A549 (cell line): ENCODE measurements around the gene C5. TPM values are rescaled to one million over a fixed set of nuclear protein-coding genes. Genes with fewer than 3 reads are reported as not detected.

Source experiments
- ATAC-seq, 2 experiments: fragments of 200-7000 bp in 1 of 2; fragments of >200 bp in 1 of 2; cut with Nextera tagmentation in 1 of 2; cut with Tn5 transposase in 1 of 2; 3 replicates each; pipeline versions ENCODE4 v1.8.0 to v1.9.1; 2018 to 2020; ENCODE audit warnings: mild to moderate bottlenecking in 1 of 2, moderate library complexity in 1 of 2
- CTCF ChIA-PET: fragments of 300-600 bp; sonication (Branson Sonifier 250); formaldehyde crosslinking; extraction: SDS; loops from one replicate; lab custom pipeline; 2021; ENCODE audit warnings: antibody characterized with exemption, inconsistent platforms; lab: Yijun Ruan, JAX
- POLR2A ChIA-PET: fragments of 350-600 bp; formaldehyde crosslinking; extraction: SDS; loops from one replicate; lab custom pipeline; 2021; ENCODE audit warnings: antibody characterized with exemption, inconsistent platforms; lab: Yijun Ruan, JAX
- DNase-seq, 2 experiments: peaks; one replicate each; pipeline versions ENCODE4 v3.0.0 to v3.0.0-alpha.2; 2011 to 2016; ENCODE audit warnings: low read depth in 1 of 2, low spot score in 1 of 2
- FAIRE-seq: peaks from 2 replicates; lab custom pipeline; 2011; peaks lifted over from hg19 to GRCh38; lab: Jason Lieb, UNC
- H3K27ac ChIP-seq, 2 experiments: fragments of >200 bp; sonication (Bioruptor Twin); formaldehyde crosslinking; 3 replicates each; pipeline ENCODE4 v1.5.1; 2016 to 2017
- H3K4me1 ChIP-seq: fragments of >200 bp; sonication (Bioruptor Twin); formaldehyde crosslinking; 3 replicates; pipeline ENCODE4 v1.6.1; 2016
- H3K4me2 ChIP-seq: fragments of >200 bp; sonication (Bioruptor Twin); formaldehyde crosslinking; 3 replicates; pipeline ENCODE4 v1.6.1; 2016
- H3K4me3 ChIP-seq: fragments of >200 bp; sonication (Bioruptor Twin); formaldehyde crosslinking; 3 replicates; pipeline ENCODE4 v1.5.1; 2016
- H3K9me3 ChIP-seq: fragments of >200 bp; sonication (Bioruptor Twin); formaldehyde crosslinking; 3 replicates; pipeline ENCODE4 v1.6.1; 2016
- BCL3 ChIP-seq: fragments of >200 bp; sonication (Bioruptor Twin); formaldehyde crosslinking; IDR thresholded peaks from 3 replicates; pipeline ENCODE4 v1.6.1; 2016
- CBX2 ChIP-seq: fragments of 200-600 bp; sonication (generic); IDR thresholded peaks from 2 replicates; pipeline ENCODE4 v1.6.1; 2016; ENCODE audit warnings: low read depth, mild to moderate bottlenecking, borderline replicate concordance
- CBX8 ChIP-seq: fragments of 200-600 bp; sonication (generic); IDR thresholded peaks from 2 replicates; pipeline ENCODE4 v1.6.1; 2016
- CEBPB ChIP-seq, 2 experiments: fragments of >200 bp in 1 of 2; sonication (Bioruptor Twin) in 1 of 2; formaldehyde crosslinking in 1 of 2; IDR thresholded peaks; 2 replicates each; pipeline ENCODE4 v1.6.1; 2012 to 2016
- CTCF ChIP-seq: fragments of >200 bp; sonication (Bioruptor Twin); formaldehyde crosslinking; IDR thresholded peaks from 3 replicates; pipeline ENCODE4 v1.5.1; 2016
- E2F6 ChIP-seq: IDR thresholded peaks from 2 replicates; pipeline ENCODE4 v1.6.1; 2012; ENCODE audit warnings: low read depth, borderline replicate concordance
- EP300 ChIP-seq, 2 experiments: fragments of >200 bp; sonication (Bioruptor Twin); formaldehyde crosslinking; IDR thresholded peaks; 2 replicates in 1 of 2; 3 replicates in 1 of 2; pipeline ENCODE4 v1.6.1; 2016 to 2017
- ESRRA ChIP-seq: fragments of 150-350 bp; IDR thresholded peaks from 2 replicates; pipeline ENCODE4 v1.6.1; 2014; ENCODE audit warnings: mild to moderate bottlenecking, low read length, borderline replicate concordance
- FOSB ChIP-seq: fragments of 250-450 bp; sonication (Bioruptor Pico); IDR thresholded peaks from 2 replicates; pipeline ENCODE4 v1.5.0; 2020; ENCODE audit warnings: mild to moderate bottlenecking, moderate library complexity
- GATA3 ChIP-seq: IDR thresholded peaks from 2 replicates; pipeline ENCODE4 v1.6.1; 2012; ENCODE audit warnings: borderline replicate concordance
- HOXA7 ChIP-seq: fragments of 250-450 bp; sonication (Bioruptor Pico); IDR thresholded peaks from 2 replicates; pipeline ENCODE4 v1.5.0; 2020; ENCODE audit warnings: mild to moderate bottlenecking, moderate library complexity
- HOXB13 ChIP-seq: fragments of 250-450 bp; sonication (Bioruptor Pico); IDR thresholded peaks from 2 replicates; pipeline ENCODE4 v1.5.0; 2020; ENCODE audit warnings: low read depth, mild to moderate bottlenecking, moderate library complexity
- HOXB5 ChIP-seq: fragments of 250-450 bp; sonication (Bioruptor Pico); IDR thresholded peaks from 2 replicates; pipeline ENCODE4 v1.5.0; 2020; ENCODE audit warnings: mild to moderate bottlenecking, moderate library complexity
- JUN ChIP-seq, 2 experiments: fragments of >200 bp; sonication (Bioruptor Twin); formaldehyde crosslinking; IDR thresholded peaks; 2 replicates in 1 of 2; 3 replicates in 1 of 2; pipeline ENCODE4 v1.6.1; 2016 to 2017
- JUNB ChIP-seq: fragments of >200 bp; sonication (Bioruptor Twin); formaldehyde crosslinking; IDR thresholded peaks from 2 replicates; pipeline ENCODE4 v1.6.1; 2016
- MAFK ChIP-seq: fragments of 450-650 bp; IDR thresholded peaks from 2 replicates; pipeline ENCODE4 v1.6.1; 2014; ENCODE audit not compliant: partially characterized antibody
- NFE2L2 ChIP-seq: fragments of 150-350 bp; conservative IDR thresholded peaks from 2 replicates; pipeline ENCODE4 v1.6.1; 2014; ENCODE audit warnings: low read length
- NPAS2 ChIP-seq: fragments of 250-450 bp; sonication (Bioruptor Pico); IDR thresholded peaks from 2 replicates; pipeline ENCODE4 v1.8.0; 2022; ENCODE audit warnings: mild to moderate bottlenecking, moderate library complexity, borderline replicate concordance
- PBX3 ChIP-seq: IDR thresholded peaks from 2 replicates; pipeline ENCODE4 v1.6.1; 2012
- RAD21 ChIP-seq, 2 experiments: fragments of >200 bp in 1 of 2; sonication (Bioruptor Twin) in 1 of 2; formaldehyde crosslinking in 1 of 2; IDR thresholded peaks in 1 of 2; conservative IDR thresholded peaks in 1 of 2; 2 replicates in 1 of 2; 3 replicates in 1 of 2; pipeline ENCODE4 v1.6.1; 2012 to 2018; ENCODE audit warnings: inconsistent platforms in 1 of 2
- RARB ChIP-seq: fragments of 250-450 bp; sonication (Bioruptor Pico); IDR thresholded peaks from 2 replicates; pipeline ENCODE4 v1.8.0; 2021; ENCODE audit warnings: mild to moderate bottlenecking, moderate library complexity
- RNF2 ChIP-seq: fragments of 200-600 bp; sonication (generic); IDR thresholded peaks from 2 replicates; pipeline ENCODE4 v1.6.1; 2016; ENCODE audit warnings: low read depth, mild to moderate bottlenecking, antibody characterized with exemption, moderate library complexity, borderline replicate concordance
- SMC3 ChIP-seq: fragments of >200 bp; sonication (Bioruptor Twin); formaldehyde crosslinking; IDR thresholded peaks from 3 replicates; pipeline ENCODE4 v1.6.1; 2018; ENCODE audit warnings: inconsistent platforms
- TFCP2L1 ChIP-seq: fragments of 250-450 bp; sonication (Bioruptor Pico); IDR thresholded peaks from 2 replicates; pipeline ENCODE4 v1.5.0; 2021; ENCODE audit warnings: mild to moderate bottlenecking
- TP53 ChIP-seq: fragments of 250-450 bp; sonication (Bioruptor Pico); IDR thresholded peaks from 2 replicates; pipeline ENCODE4 v1.5.0; 2021; ENCODE audit warnings: mild to moderate bottlenecking, moderate library complexity
- ZNF302 ChIP-seq: fragments of 250-450 bp; sonication (Bioruptor Pico); IDR thresholded peaks from 2 replicates; pipeline ENCODE4 v1.9.0; 2021; ENCODE audit warnings: inconsistent platforms, mild to moderate bottlenecking, moderate library complexity
- WGBS: methylation state at CpG from one replicate; pipeline ENCODE4 v1.1.6; 2017; ENCODE audit errors: missing lambda C conversion rate; 5-methylcytosine and 5-hydroxymethylcytosine counted together
- polyA plus RNA-seq, 4 experiments: library from polyadenylated mRNA; depleted of rRNA in 3 of 4; stranded (reverse); fragments of >200 nt; fragmentation: RNase III in 1 of 4; extraction: RNeasy Plus Mini Kit Qiagen cat#74134 plus additional on column Dnase treatment in 1 of 4; gene quantifications; 2 replicates in 3 of 4; 3 replicates in 1 of 4; pipeline ENCODE4 v1.2.3, GENCODE V29; 2011 to 2017

C5 gene
- polyA plus RNA-seq, 2 of the 4 experiments (the other 2 are of a cell fraction) = 17.1 to 115 TPM

GRCh38 chr9:121023064-121023463, 27.0 kb downstream of the C5 start:
- ChIA-PET CTCF (interaction anchor here (1.1 to 1.5 kb wide), 3 partner anchors 37 to 49 kb away, joined by 3 to 5 read pairs (median 3); no protein-coding TSS in a partner anchor), POLR2A (no interaction called here)
- DNase-seq (peak; percentile 27 to 69), ATAC-seq (peak; percentile 49 to 60; a peak in 3 of 6 replicates), FAIRE-seq (peak; percentile 61)
- Histone ChIP-seq H3K4me3 (no peak overlapping the region), H3K4me2 (0 out of 3 replicates have a peak overlapping the region, but pooled peaks have one; percentile 1), H3K27ac (peak overlapping the region in 1 of 2 experiments; percentile 74; a peak in 4 of 6 replicates), H3K4me1 (peaks cover 41% of the 10 kb centered on the region), H3K9me3 (no peaks in the 10 kb centered on the region)
- peak; percentile 48 to 69 for TF ChIP-seq RAD21 (conservative IDR thresholded peaks at IDR 0.05 in 1 of 2, IDR thresholded peaks at IDR 0.05 in 1 of 2)
- no peak for TF ChIP-seq JUN (IDR thresholded peaks at IDR 0.05)
- TF ChIP-seq MAFK = no peak
- TF ChIP-seq NFE2L2 = no peak
- peak; percentile 51 for TF ChIP-seq SMC3
- TF ChIP-seq PBX3 = no peak
- no peak for TF ChIP-seq HOXA7 (CRISPR knock-in tag)
- no peak for TF ChIP-seq E2F6
- TF ChIP-seq RNF2 = no peak
- no peak for TF ChIP-seq TP53
- TF ChIP-seq CTCF = peak; percentile 39; the same call in 2 of the 3 replicates
- WGBS = 43% methylated on average over 1 of the region's 1 CpG

- no peak for DNase-seq
- 77% methylated on average over 4 of the region's 4 CpGs for WGBS
- CTCF ChIA-PET = interaction anchor here (0.6 to 1.2 kb wide), 4 partner anchors 34 to 247 kb away, joined by 3 to 7 read pairs (median 3); no protein-coding TSS in a partner anchor
- ATAC-seq = no peak
- TF ChIP-seq HOXB13 (CRISPR knock-in tag) (no peak), RARB (no peak), TFCP2L1 (CRISPR knock-in tag) (no peak), HOXA7 (CRISPR knock-in tag) (no peak), EP300 (IDR thresholded peaks at IDR 0.05) (no peak), BCL3 (no peak), HOXB5 (CRISPR knock-in tag) (no peak), CBX8 (no peak), CBX2 (no peak), JUNB (no peak), ESRRA (no peak), RNF2 (no peak), MAFK (no peak), NPAS2 (CRISPR knock-in tag) (no peak), GATA3 (no peak), ZNF302 (CRISPR knock-in tag) (no peak), CEBPB (IDR thresholded peaks at IDR 0.05) (no peak), FOSB (CRISPR knock-in tag) (no peak)
- TF ChIP-seq, all 56 proteins: peak for 0
- no peaks in the 10 kb centered on the region for H3K9me3 ChIP-seq
- POLR2A ChIA-PET = no interaction called here
- no peak overlapping the region for H3K4me2 ChIP-seq
- no peak overlapping the region for H3K4me3 ChIP-seq
- H3K4me1 ChIP-seq = peaks cover 34% of the 10 kb centered on the region
- no peak for FAIRE-seq
- H3K27ac ChIP-seq = no peak overlapping the region
These were observed 28.8 kb downstream of the C5 start for GRCh38 chr9:121021301-121021700.
